SK-N-SH (cell line): ENCODE data around the gene PCYT2. TPM values are rescaled to one million over a fixed set of nuclear protein-coding genes. Genes with fewer than 3 reads are reported as not detected.

Experiments
- CTCF ChIA-PET: fragments of 300-600, 350-600 bp; formaldehyde crosslinking; extraction: SDS; loops from one replicate; lab custom pipeline; 2021; lab: Yijun Ruan, JAX
- POLR2A ChIA-PET: fragments of 350-600 bp; sonication (Branson Sonifier 250); formaldehyde crosslinking; extraction: SDS; loops from one replicate; lab custom pipeline; 2020; ENCODE audit warnings: antibody characterized with exemption, inconsistent platforms; lab: Yijun Ruan, JAX
- DNase-seq: peaks from one replicate; pipeline ENCODE4 v3.0.0; 2012
- H2AFZ ChIP-seq: fragments of 200-600 bp; sonication (generic); 2 replicates; pipeline ENCODE4 v1.8.1; 2016; ENCODE audit warnings: antibody characterized with exemption, mild to moderate bottlenecking, low read depth
- H3F3A ChIP-seq: fragments of 200-600 bp; sonication (generic); replicated peaks from 2 replicates; pipeline ENCODE3; 2016; ENCODE audit warnings: antibody characterized with exemption, mild to moderate bottlenecking; ENCODE audit not compliant: insufficient read depth
- H3K27ac ChIP-seq, 2 experiments: fragments of 200-500 bp in 1 of 2; fragments of 200-600 bp in 1 of 2; sonication (Bioruptor generic) in 1 of 2; sonication (generic), shearing (Covaris generic) in 1 of 2; 2 replicates each; pipeline versions ENCODE4 v1.5.1 to v1.6.1; 2014 to 2016; ENCODE audit warnings: low read depth in 2 of 2, inconsistent platforms in 1 of 2, low read length in 1 of 2, mild to moderate bottlenecking in 1 of 2, mixed read lengths in 1 of 2
- H3K27me3 ChIP-seq: fragments of 200-600 bp; sonication (generic), shearing (Covaris generic); 2 replicates; pipeline ENCODE4 v1.6.1; 2016; ENCODE audit warnings: mixed run types; ENCODE audit not compliant: insufficient read depth
- H3K36me3 ChIP-seq, 2 experiments: fragments of 200-500 bp in 1 of 2; fragments of 200-600 bp in 1 of 2; sonication (Bioruptor generic) in 1 of 2; sonication (generic) in 1 of 2; replicated peaks in 1 of 2; 2 replicates each; pipeline versions ENCODE3 to v1.5.1; 2014 to 2016; ENCODE audit warnings: low read length in 1 of 2, mild to moderate bottlenecking in 1 of 2; ENCODE audit not compliant: insufficient read depth in 2 of 2, control insufficient read depth in 1 of 2
- H3K4me1 ChIP-seq, 2 experiments: fragments of 200-500 bp in 1 of 2; fragments of 200-600 bp in 1 of 2; sonication (Bioruptor generic) in 1 of 2; sonication (generic), shearing (Covaris generic) in 1 of 2; 2 replicates each; pipeline versions ENCODE4 v1.5.1 to v1.6.1; 2014 to 2016; ENCODE audit warnings: low read depth in 1 of 2, low read length in 1 of 2, mixed run types in 1 of 2; ENCODE audit not compliant: insufficient read depth in 2 of 2, control insufficient read depth in 1 of 2
- H3K4me2 ChIP-seq: fragments of 200-600 bp; sonication (generic), shearing (Covaris generic); 2 replicates; pipeline ENCODE4 v1.6.1; 2017; ENCODE audit warnings: mixed run types
- H3K4me3 ChIP-seq, 2 experiments: fragments of 200-500 bp in 1 of 2; fragments of 200-600 bp in 1 of 2; sonication (Bioruptor generic) in 1 of 2; sonication (generic), shearing (Covaris generic) in 1 of 2; 2 replicates each; pipeline versions ENCODE4 v1.5.1 to v1.8.1; 2014 to 2016; ENCODE audit warnings: low read depth in 2 of 2, inconsistent platforms in 1 of 2, low read length in 1 of 2, mild to moderate bottlenecking in 1 of 2, mixed read lengths in 1 of 2, moderate library complexity in 1 of 2
- H3K79me2 ChIP-seq: fragments of 200-600 bp; sonication (generic); 2 replicates; pipeline ENCODE4 v1.8.1; 2017; ENCODE audit warnings: mild to moderate bottlenecking; ENCODE audit not compliant: insufficient read depth
- H3K9ac ChIP-seq: fragments of 200-600 bp; sonication (generic); 2 replicates; pipeline ENCODE4 v1.6.1; 2017; ENCODE audit warnings: mixed run types
- H3K9me2 ChIP-seq: fragments of 200-600 bp; sonication (generic); 2 replicates; pipeline ENCODE4 v1.6.1; 2017; ENCODE audit warnings: mixed run types
- H3K9me3 ChIP-seq: fragments of 200-600 bp; sonication (generic); 2 replicates; pipeline ENCODE4 v1.6.1; 2017; ENCODE audit warnings: mixed run types, mild to moderate bottlenecking, moderate library complexity
- H4K20me1 ChIP-seq: fragments of 200-600 bp; sonication (generic); 2 replicates; pipeline ENCODE4 v1.6.1; 2017; ENCODE audit warnings: mild to moderate bottlenecking, mixed run types; ENCODE audit not compliant: insufficient read depth
- FOSL2 ChIP-seq: IDR thresholded peaks from 2 replicates; pipeline ENCODE4 v1.4.0; 2012; ENCODE audit warnings: low read depth, mild to moderate bottlenecking, moderate library complexity, borderline replicate concordance
- IRF3 ChIP-seq: fragments of 150-350 bp; IDR thresholded peaks from 2 replicates; pipeline ENCODE4 v1.6.1; 2016; ENCODE audit warnings: mild to moderate bottlenecking, low read depth, low read length
- POLR2AphosphoS5 ChIP-seq: IDR thresholded peaks from 2 replicates; pipeline ENCODE4 v1.6.1; 2012; ENCODE audit warnings: low read depth, low read length
- TAF1 ChIP-seq: IDR thresholded peaks from 2 replicates; pipeline ENCODE4 v1.6.1; 2012; ENCODE audit warnings: low read depth, mild to moderate bottlenecking, low read length, moderate library complexity, borderline replicate concordance
- TEAD4 ChIP-seq: IDR thresholded peaks from 2 replicates; pipeline ENCODE4 v1.4.0; 2012; ENCODE audit warnings: mild to moderate bottlenecking, borderline replicate concordance; ENCODE audit not compliant: insufficient read depth
- USF1 ChIP-seq: IDR thresholded peaks from 2 replicates; pipeline ENCODE4 v1.4.0; 2012; ENCODE audit warnings: low read depth, borderline replicate concordance
- WGBS: methylation state at CpG from one replicate; pipeline ENCODE4 v1.1.6; 2017; ENCODE audit warnings: low lambda C conversion rate; 5-methylcytosine and 5-hydroxymethylcytosine counted together
- polyA plus RNA-seq, 3 experiments: library from polyadenylated mRNA; depleted of rRNA; stranded (reverse); fragments of >200 nt; gene quantifications; 2 replicates each; pipeline ENCODE4 v1.2.3, GENCODE V29; 2012
- TF ChIP-seq, protein P1 (sequence below): IDR thresholded peaks from 2 replicates; pipeline ENCODE4; 2012
- TF ChIP-seq, protein P2 (sequence below): IDR thresholded peaks from 2 replicates; pipeline ENCODE4 v1.6.1; 2012; ENCODE audit warnings: mild to moderate bottlenecking, low read depth, low read length, moderate library complexity
- TF ChIP-seq, protein P3 (sequence below): IDR thresholded peaks from 2 replicates; pipeline ENCODE4 v1.4.0; 2012; ENCODE audit warnings: low read depth, borderline replicate concordance

Gene PCYT2
- polyA plus RNA-seq, 1 of the 3 experiments (the other 2 are of a cell fraction) = 46.2 TPM

DNA sequence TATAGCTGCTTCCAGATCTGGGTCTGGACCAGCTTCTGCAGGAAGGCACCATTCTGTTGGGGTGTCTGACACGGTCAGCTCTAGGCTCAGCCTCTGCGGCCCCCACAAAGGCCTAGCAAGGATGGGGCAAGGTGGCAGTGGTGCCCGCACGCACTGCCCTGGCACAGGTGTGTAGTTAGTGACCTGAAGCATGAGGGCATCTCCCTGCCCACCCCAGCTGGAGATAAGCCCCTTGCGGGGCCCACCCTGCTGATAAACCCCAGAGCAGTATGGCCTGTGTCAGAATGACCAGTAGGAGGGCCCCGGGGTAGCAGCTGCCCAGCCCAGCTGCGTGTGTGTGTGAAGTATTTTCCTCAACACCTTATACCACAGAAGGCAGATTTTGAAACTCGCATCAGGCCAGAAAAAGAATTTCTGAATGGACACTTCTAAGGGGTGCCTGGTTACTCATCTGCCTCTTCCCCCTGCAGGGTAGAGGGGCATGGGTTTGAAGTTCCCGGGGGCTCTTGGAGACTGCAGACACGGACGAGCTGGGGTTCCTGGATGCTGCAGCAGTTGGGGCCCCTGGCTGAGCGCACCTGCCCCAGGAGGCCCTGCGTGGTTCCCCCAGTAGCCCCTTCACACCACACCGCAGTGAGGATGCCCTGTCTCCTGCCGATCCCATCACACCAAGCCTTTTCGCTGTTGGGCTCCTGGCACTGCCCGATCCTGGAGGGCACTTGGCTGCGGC lies 44.6 kb downstream of the PCYT2 start:
- Histone ChIP-seq H3K4me1 (peaks cover 28 to 63% of the 10 kb centered on the region in 2 experiments; a peak in 3 of 4 replicates), H2AFZ (no peak overlapping the region), H3K9me2 (no peaks in the 10 kb centered on the region), H4K20me1 (peaks cover 55% of the 10 kb centered on the region), H3K36me3 (peaks cover 38 to 54% of the 10 kb centered on the region in 2 experiments), H3K4me3 (no peak overlapping the region), H3F3A (peaks cover 70% of the 10 kb centered on the region), H3K9me3 (no peaks in the 10 kb centered on the region), H3K9ac (no peak overlapping the region), H3K27me3 (no peaks in the 10 kb centered on the region), H3K27ac (peak overlapping the region; percentile 86 to 95), H3K79me2 (peaks cover 78% of the 10 kb centered on the region), H3K4me2 (no peak overlapping the region)
- 91% methylated on average over 14 of the region's 18 CpGs for WGBS
- ChIA-PET CTCF (interaction anchor here (0.7 to 5.1 kb wide), 13 partner anchors 14 to 163 kb away, joined by 3 to 32 read pairs (median 4); partner anchors contain the start of genes MAFG and NOTUM), POLR2A (interaction anchor here (0.5 to 2.2 kb wide), 17 partner anchors 13 to 245 kb away, joined by 3 to 13 read pairs (median 3); partner anchors contain the start of genes MCRIP1, MRPL12, PCYT2 and SLC25A10)
- no peak for TF ChIP-seq USF1
- TF ChIP-seq, protein P1, sequence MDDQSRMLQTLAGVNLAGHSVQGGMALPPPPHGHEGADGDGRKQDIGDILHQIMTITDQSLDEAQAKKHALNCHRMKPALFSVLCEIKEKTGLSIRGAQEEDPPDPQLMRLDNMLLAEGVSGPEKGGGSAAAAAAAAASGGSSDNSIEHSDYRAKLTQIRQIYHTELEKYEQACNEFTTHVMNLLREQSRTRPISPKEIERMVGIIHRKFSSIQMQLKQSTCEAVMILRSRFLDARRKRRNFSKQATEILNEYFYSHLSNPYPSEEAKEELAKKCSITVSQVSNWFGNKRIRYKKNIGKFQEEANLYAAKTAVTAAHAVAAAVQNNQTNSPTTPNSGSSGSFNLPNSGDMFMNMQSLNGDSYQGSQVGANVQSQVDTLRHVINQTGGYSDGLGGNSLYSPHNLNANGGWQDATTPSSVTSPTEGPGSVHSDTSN = peak; percentile 2
- TF ChIP-seq POLR2AphosphoS5 = peak; percentile 28; the same call in 1 of the 2 replicates
- TF ChIP-seq FOSL2 = peak; percentile 7; the same call in 1 of the 2 replicates
- TF ChIP-seq, protein P2, sequence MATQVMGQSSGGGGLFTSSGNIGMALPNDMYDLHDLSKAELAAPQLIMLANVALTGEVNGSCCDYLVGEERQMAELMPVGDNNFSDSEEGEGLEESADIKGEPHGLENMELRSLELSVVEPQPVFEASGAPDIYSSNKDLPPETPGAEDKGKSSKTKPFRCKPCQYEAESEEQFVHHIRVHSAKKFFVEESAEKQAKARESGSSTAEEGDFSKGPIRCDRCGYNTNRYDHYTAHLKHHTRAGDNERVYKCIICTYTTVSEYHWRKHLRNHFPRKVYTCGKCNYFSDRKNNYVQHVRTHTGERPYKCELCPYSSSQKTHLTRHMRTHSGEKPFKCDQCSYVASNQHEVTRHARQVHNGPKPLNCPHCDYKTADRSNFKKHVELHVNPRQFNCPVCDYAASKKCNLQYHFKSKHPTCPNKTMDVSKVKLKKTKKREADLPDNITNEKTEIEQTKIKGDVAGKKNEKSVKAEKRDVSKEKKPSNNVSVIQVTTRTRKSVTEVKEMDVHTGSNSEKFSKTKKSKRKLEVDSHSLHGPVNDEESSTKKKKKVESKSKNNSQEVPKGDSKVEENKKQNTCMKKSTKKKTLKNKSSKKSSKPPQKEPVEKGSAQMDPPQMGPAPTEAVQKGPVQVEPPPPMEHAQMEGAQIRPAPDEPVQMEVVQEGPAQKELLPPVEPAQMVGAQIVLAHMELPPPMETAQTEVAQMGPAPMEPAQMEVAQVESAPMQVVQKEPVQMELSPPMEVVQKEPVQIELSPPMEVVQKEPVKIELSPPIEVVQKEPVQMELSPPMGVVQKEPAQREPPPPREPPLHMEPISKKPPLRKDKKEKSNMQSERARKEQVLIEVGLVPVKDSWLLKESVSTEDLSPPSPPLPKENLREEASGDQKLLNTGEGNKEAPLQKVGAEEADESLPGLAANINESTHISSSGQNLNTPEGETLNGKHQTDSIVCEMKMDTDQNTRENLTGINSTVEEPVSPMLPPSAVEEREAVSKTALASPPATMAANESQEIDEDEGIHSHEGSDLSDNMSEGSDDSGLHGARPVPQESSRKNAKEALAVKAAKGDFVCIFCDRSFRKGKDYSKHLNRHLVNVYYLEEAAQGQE = no peak
- 0 out of 2 replicates have a peak, but pooled peaks have one; percentile 7 for TF ChIP-seq TEAD4
- no peak for TF ChIP-seq IRF3
- no peak for TF ChIP-seq TAF1
- TF ChIP-seq, protein P3, sequence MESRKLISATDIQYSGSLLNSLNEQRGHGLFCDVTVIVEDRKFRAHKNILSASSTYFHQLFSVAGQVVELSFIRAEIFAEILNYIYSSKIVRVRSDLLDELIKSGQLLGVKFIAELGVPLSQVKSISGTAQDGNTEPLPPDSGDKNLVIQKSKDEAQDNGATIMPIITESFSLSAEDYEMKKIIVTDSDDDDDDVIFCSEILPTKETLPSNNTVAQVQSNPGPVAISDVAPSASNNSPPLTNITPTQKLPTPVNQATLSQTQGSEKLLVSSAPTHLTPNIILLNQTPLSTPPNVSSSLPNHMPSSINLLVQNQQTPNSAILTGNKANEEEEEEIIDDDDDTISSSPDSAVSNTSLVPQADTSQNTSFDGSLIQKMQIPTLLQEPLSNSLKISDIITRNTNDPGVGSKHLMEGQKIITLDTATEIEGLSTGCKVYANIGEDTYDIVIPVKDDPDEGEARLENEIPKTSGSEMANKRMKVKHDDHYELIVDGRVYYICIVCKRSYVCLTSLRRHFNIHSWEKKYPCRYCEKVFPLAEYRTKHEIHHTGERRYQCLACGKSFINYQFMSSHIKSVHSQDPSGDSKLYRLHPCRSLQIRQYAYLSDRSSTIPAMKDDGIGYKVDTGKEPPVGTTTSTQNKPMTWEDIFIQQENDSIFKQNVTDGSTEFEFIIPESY = peak; percentile 2; the same call in 1 of the 2 replicates
- peak; percentile 48 for DNase-seq
